ENCODE data around the gene GLCE.

The GLCE gene

DNA sequence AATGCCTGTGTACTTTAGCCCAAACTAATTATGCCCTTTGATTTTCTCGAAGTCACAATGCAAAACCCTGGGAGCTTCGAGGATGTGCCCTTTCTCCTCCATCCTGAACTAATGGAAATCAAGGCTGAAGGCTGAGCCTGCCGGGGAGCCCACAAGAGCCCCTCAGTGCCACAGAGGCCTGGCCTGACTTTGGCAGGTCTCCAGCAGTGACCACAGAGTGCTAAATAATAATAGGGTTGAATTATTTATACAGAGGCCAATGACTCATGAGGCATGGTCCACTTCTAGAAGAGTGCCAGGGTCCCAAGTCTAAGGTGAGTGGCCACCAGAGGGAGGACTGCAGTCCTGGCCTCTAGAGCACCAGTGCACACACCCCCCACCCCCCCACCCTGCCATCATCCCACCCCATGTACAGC, 19.1 kb upstream of the GLCE start:
- no peak overlapping the region for H3K4me3 ChIP-seq (ENCODE audit: low read length)
- no peaks in the 10 kb centered on the region for H3K4me1 ChIP-seq (ENCODE audit: control insufficient read depth, insufficient read depth, low read length)
- H3K4me2 ChIP-seq (ENCODE audit: low read length), result no peak overlapping the region
- H3K27me3 ChIP-seq (ENCODE audit: control insufficient read depth, insufficient read depth, low read length), result peaks cover 83% of the 10 kb centered on the region
- H3K9ac ChIP-seq (ENCODE audit: low read depth, low read length), result no peak overlapping the region
- no peaks in the 10 kb centered on the region for H3K9me3 ChIP-seq (replicated peaks; ENCODE audit: low read length)
- no peaks in the 10 kb centered on the region for H3K36me3 ChIP-seq (ENCODE audit: insufficient read depth, low read length)

DNA sequence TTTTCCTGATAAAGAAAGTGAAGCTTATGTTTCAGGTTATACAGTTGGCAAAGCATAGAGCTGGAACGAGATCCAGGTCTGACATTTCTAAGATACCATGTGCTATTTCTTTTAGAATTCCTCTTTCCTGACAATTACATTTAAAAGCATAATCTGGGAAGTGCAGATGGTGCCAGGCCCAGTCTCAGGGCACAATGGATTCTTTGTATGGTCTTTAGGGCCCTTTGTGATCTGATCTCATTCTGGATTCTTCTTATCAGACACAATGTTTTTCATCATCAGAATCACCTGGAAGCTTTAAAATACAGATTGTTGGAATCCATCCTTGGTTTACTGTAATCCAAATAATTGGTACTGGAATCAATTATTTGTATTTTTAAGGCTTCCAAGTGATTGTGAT, 18.6 kb upstream of the GLCE start:
- Histone ChIP-seq H3K9ac (ENCODE audit: low read depth, low read length) (no peak overlapping the region), H3K9me3 (replicated peaks; ENCODE audit: low read length) (no peaks in the 10 kb centered on the region), H3K4me2 (ENCODE audit: low read length) (no peak overlapping the region), H3K4me1 (ENCODE audit: control insufficient read depth, insufficient read depth, low read length) (no peaks in the 10 kb centered on the region), H3K36me3 (ENCODE audit: insufficient read depth, low read length) (no peaks in the 10 kb centered on the region), H3K27me3 (ENCODE audit: control insufficient read depth, insufficient read depth, low read length) (peaks cover 82% of the 10 kb centered on the region), H3K4me3 (ENCODE audit: low read length) (no peak overlapping the region)

DNA sequence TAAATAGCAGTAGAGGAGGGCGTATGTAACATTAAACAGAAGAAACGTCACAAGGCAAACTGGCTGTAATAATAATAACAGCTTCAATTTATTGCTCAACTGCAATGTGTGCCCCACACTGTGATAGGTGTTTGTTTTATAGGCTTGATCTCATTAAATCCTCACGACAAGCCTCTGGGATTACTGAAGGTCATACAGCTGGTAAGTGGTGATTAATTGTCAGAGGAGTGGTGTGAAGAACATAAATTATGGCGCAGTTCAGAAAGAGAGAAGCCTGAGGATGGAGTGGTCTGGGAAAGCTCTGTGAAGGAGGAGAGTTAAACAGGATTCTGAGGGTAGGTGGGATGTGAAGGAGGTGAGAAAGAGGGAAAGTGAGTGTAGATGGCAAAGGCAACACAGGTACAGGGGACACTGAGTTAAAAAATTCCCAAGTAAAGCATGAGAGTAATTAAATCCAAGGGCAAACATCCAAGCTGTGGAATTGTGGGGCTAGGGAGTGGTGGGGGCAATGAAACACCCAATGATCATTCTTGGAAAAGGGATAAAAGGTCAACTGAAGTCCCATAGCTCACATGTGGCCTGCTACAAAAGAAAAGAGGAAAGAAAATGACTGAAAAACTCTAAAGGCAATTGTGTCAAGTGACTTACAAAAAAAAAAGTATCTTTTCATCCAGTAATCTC, 16.5 kb upstream of the GLCE start:
- Histone ChIP-seq H3K27me3 (ENCODE audit: control insufficient read depth, insufficient read depth, low read length) (peaks cover 82% of the 10 kb centered on the region), H3K9me3 (replicated peaks; ENCODE audit: low read length) (no peaks in the 10 kb centered on the region), H3K4me3 (ENCODE audit: low read length) (no peak overlapping the region), H3K4me2 (ENCODE audit: low read length) (no peak overlapping the region), H3K36me3 (ENCODE audit: insufficient read depth, low read length) (no peaks in the 10 kb centered on the region), H3K9ac (ENCODE audit: low read depth, low read length) (no peak overlapping the region), H3K4me1 (ENCODE audit: control insufficient read depth, insufficient read depth, low read length) (no peaks in the 10 kb centered on the region)

DNA sequence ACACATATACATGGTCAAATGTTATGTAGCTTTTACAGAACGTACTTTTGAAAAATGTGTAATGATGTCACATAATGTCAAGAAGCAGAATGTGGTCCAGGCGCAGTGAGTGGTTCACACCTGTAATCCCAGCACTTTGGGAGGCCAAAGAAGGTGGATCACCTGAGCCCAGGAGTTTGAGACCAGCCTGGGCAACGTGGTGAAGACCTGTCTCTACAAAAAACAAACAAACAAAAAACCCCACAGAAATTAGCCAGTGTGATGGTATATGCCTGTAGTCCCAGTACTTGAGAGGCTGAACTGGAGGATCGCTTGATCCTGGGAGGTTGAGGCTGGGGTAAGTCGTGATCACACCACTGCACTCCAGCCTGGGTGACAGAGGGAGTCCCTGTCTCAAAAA, 15.9 kb upstream of the GLCE start:
- Histone ChIP-seq H3K4me3 (ENCODE audit: low read length) (no peak overlapping the region), H3K4me1 (ENCODE audit: control insufficient read depth, insufficient read depth, low read length) (no peaks in the 10 kb centered on the region), H3K9ac (ENCODE audit: low read depth, low read length) (no peak overlapping the region), H3K4me2 (ENCODE audit: low read length) (no peak overlapping the region), H3K9me3 (replicated peaks; ENCODE audit: low read length) (no peaks in the 10 kb centered on the region), H3K27me3 (ENCODE audit: control insufficient read depth, insufficient read depth, low read length) (peaks cover 80% of the 10 kb centered on the region), H3K36me3 (ENCODE audit: insufficient read depth, low read length) (no peaks in the 10 kb centered on the region)

DNA sequence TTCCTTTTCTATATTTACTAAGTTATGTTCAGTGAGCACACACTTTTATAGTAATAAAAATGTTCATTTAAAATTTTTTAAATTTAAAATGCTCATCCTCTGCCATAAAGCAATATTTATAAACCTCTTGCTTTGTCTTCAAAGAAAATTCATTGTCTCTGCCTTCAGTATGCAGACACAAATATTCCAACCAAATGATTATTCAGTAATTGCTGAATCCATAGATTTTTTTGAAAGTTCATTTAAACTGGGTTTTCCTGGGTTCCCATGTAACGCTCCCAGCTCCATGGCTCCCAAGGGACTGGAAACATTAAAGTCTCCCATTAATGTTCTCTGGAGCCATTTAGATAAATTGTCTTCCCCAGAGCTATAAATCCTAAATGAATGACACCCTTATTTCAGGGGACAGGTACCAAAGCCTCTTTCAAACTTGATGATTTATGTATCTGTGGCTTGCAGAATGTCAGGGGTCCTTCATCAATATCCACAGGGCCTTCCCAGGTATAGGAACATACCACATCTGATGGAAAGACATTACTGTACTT, 15.2 kb upstream of the GLCE start:
- no peaks in the 10 kb centered on the region for H3K4me1 ChIP-seq (ENCODE audit: control insufficient read depth, insufficient read depth, low read length)
- H3K9me3 ChIP-seq (replicated peaks; ENCODE audit: low read length), result no peaks in the 10 kb centered on the region
- H3K4me3 ChIP-seq (ENCODE audit: low read length), result no peak overlapping the region
- no peak overlapping the region for H3K4me2 ChIP-seq (ENCODE audit: low read length)
- peaks cover 78% of the 10 kb centered on the region for H3K27me3 ChIP-seq (ENCODE audit: control insufficient read depth, insufficient read depth, low read length)
- no peaks in the 10 kb centered on the region for H3K36me3 ChIP-seq (ENCODE audit: insufficient read depth, low read length)
- H3K9ac ChIP-seq (ENCODE audit: low read depth, low read length), result no peak overlapping the region

DNA sequence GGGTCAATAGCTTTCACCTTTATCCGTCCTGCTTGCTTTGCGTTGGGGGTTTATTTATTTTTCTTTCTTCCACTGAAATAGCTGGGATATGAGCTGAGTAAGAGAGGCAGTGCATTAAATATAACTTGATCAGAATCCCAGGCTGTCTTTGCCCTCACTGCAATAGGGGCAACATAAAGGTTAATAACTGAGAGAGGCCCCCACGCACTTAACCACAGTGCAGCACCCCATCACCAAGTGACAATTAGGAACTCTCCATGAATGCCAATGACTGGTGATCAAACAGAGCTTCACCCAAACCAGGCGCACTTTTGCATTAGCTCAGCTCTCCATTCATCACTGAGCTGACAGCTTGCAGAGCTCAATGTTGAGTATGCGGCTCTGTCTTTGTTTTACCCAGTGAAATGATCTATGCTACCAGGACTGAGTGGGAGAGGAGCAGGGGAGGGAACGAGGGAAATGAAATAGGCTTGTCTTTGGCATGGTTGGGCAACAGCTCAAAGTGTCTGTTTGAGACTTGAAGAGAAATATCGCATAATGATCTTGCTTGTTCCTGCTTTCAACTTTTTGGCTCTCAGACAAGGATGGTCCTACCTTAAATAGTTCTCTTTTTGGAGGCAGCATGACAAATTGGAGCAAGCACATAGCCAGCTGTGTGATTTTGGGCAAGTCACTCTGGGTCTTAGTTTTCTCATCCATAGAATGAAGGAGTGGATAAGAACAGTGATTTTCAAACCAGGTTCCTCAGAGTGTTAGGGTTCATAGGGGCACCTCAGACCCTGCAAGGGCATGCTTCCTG, 14.5 kb upstream of the GLCE start:
- Histone ChIP-seq H3K4me1 (ENCODE audit: control insufficient read depth, insufficient read depth, low read length) (no peaks in the 10 kb centered on the region), H3K27me3 (ENCODE audit: control insufficient read depth, insufficient read depth, low read length) (peaks cover 76% of the 10 kb centered on the region), H3K36me3 (ENCODE audit: insufficient read depth, low read length) (no peaks in the 10 kb centered on the region), H3K9me3 (replicated peaks; ENCODE audit: low read length) (no peaks in the 10 kb centered on the region), H3K9ac (ENCODE audit: low read depth, low read length) (no peak overlapping the region), H3K4me2 (ENCODE audit: low read length) (no peak overlapping the region), H3K4me3 (ENCODE audit: low read length) (no peak overlapping the region)

DNA sequence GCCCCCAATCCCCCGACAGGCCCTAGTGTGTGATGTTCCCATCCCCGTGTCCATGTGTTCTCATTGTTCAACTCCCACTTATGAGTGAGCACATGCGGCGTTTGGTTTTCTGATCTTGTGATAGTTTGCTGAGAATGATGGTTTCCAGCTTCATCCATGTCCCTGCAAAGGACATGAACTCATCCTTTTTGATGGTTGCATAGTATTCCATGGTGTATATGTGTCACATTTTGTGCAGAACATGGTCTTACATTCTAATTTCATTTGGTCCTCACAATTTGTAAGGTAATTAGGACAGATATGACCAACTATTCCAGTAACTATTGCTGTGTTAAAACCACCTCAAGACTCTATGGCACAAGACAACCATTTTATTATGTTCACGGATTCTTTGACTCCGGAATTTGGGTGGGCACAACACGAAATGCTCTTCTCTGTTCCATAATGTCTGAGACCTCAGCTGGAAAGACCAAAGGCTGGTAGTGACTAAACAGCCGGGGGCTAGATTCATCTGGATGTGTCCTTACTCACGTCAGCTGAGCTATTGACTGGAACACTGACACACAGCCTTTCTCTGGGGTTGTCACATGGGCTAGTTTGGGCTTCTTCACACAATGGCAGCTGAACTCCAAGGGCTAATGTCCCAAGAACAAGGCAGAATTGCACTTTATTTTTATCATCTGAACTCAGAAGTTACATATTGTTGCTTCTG, 13.6 kb upstream of the GLCE start:
- H3K36me3 ChIP-seq (ENCODE audit: insufficient read depth, low read length), result no peaks in the 10 kb centered on the region
- H3K4me1 ChIP-seq (ENCODE audit: control insufficient read depth, insufficient read depth, low read length), result no peaks in the 10 kb centered on the region
- H3K9ac ChIP-seq (ENCODE audit: low read depth, low read length), result no peak overlapping the region
- H3K27me3 ChIP-seq (ENCODE audit: control insufficient read depth, insufficient read depth, low read length), result peaks cover 72% of the 10 kb centered on the region
- no peak overlapping the region for H3K4me2 ChIP-seq (ENCODE audit: low read length)
- no peaks in the 10 kb centered on the region for H3K9me3 ChIP-seq (replicated peaks; ENCODE audit: low read length)
- H3K4me3 ChIP-seq (ENCODE audit: low read length), result no peak overlapping the region

DNA sequence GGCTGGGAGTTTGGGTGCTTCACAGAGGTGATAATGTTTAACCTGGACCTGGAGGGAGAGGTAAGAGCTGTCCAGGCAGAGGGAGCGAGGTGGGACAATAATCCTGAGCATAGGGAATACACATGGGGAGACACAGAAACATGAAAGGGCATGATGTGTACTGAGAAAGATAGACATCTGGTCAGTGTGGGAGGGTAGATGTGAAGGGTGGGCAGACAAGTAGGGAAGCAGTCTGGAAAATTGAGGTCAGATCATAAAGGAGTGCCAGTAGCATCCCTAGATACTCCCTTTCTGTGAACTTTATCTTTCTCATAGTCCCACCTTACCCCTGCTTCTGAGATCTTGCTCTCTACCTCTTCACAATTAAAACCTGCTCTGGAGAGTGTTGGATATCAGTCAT, 12.0 kb upstream of the GLCE start:
- no peak overlapping the region for H3K4me3 ChIP-seq (ENCODE audit: low read length)
- no peaks in the 10 kb centered on the region for H3K9me3 ChIP-seq (replicated peaks; ENCODE audit: low read length)
- H3K4me2 ChIP-seq (ENCODE audit: low read length), result no peak overlapping the region
- no peaks in the 10 kb centered on the region for H3K36me3 ChIP-seq (ENCODE audit: insufficient read depth, low read length)
- no peak overlapping the region for H3K9ac ChIP-seq (ENCODE audit: low read depth, low read length)
- no peaks in the 10 kb centered on the region for H3K4me1 ChIP-seq (ENCODE audit: control insufficient read depth, insufficient read depth, low read length)
- peaks cover 57% of the 10 kb centered on the region for H3K27me3 ChIP-seq (ENCODE audit: control insufficient read depth, insufficient read depth, low read length)

DNA sequence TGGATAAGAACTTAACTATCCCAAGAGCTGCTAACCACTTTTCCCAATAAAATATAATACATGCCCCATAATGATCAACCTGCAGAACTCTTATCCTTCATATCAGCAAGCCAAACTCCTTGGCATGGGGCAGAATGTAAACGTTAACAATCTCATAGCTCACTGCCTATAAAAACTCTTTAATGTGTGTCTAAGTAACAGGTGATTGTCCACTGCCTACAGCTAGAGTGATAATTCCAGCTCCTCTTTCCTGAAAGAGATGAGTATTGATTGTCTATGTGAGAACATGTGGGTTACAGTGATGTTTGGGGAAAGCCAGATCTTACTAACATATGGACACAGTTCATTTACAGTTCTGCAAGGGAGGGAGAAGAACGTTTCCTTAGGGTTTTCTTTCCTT, 11.3 kb upstream of the GLCE start:
- Histone ChIP-seq H3K36me3 (ENCODE audit: insufficient read depth, low read length) (no peaks in the 10 kb centered on the region), H3K4me3 (ENCODE audit: low read length) (no peak overlapping the region), H3K27me3 (ENCODE audit: control insufficient read depth, insufficient read depth, low read length) (peaks cover 51% of the 10 kb centered on the region), H3K4me1 (ENCODE audit: control insufficient read depth, insufficient read depth, low read length) (peaks cover 4% of the 10 kb centered on the region), H3K9ac (ENCODE audit: low read depth, low read length) (no peak overlapping the region), H3K9me3 (replicated peaks; ENCODE audit: low read length) (no peaks in the 10 kb centered on the region), H3K4me2 (ENCODE audit: low read length) (no peak overlapping the region)

DNA sequence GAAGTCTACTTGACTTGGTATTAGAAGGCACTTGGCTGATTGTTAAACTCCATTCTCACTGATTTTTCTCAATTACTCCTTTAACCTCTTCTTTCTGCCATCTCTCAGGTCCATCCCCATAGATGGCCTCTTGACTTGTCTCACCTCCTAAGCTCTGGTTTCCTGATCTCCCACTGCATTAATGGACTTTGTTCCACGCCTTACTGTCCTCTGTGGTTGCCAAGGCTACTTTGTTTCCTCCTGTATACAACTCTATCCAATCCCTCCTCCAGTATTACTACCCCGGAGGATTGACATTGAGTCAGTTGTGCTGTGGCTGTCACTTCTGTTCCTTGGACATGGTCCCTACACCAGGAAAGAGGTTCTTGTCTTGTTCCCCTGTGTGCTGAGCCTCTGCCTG, 10.6 kb upstream of the GLCE start:
- no peaks in the 10 kb centered on the region for H3K9me3 ChIP-seq (replicated peaks; ENCODE audit: low read length)
- peaks cover 47% of the 10 kb centered on the region for H3K27me3 ChIP-seq (ENCODE audit: control insufficient read depth, insufficient read depth, low read length)
- H3K4me3 ChIP-seq (ENCODE audit: low read length), result no peak overlapping the region
- H3K9ac ChIP-seq (ENCODE audit: low read depth, low read length), result no peak overlapping the region
- H3K36me3 ChIP-seq (ENCODE audit: insufficient read depth, low read length), result no peaks in the 10 kb centered on the region
- peaks cover 10% of the 10 kb centered on the region for H3K4me1 ChIP-seq (ENCODE audit: control insufficient read depth, insufficient read depth, low read length)
- no peak overlapping the region for H3K4me2 ChIP-seq (ENCODE audit: low read length)

DNA sequence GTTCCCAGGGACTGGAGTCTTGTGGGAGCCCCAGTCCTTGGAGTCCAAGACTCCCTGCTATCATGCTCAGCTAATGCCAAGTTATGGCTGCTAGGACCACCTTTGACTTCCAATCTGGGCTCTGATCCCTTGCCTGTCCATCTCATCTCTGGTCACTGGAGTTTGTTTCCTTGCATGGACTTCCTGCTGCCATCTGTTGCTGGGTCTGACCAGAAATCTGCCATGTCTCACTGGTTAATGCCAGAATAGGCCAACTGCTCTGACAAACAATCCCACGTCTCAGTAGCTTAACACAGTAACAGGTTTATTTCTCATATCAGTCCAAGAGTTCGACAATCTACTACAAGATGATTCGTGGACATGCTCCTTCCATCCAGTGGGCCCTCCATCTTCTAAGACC, 10.1 kb upstream of the GLCE start:
- Histone ChIP-seq H3K4me1 (ENCODE audit: control insufficient read depth, insufficient read depth, low read length) (peaks cover 15% of the 10 kb centered on the region), H3K4me2 (ENCODE audit: low read length) (no peak overlapping the region), H3K4me3 (ENCODE audit: low read length) (no peak overlapping the region), H3K9ac (ENCODE audit: low read depth, low read length) (no peak overlapping the region), H3K27me3 (ENCODE audit: control insufficient read depth, insufficient read depth, low read length) (peaks cover 44% of the 10 kb centered on the region), H3K9me3 (replicated peaks; ENCODE audit: low read length) (no peaks in the 10 kb centered on the region), H3K36me3 (ENCODE audit: insufficient read depth, low read length) (no peaks in the 10 kb centered on the region)
